Caco-2 (cell line): ENCODE results near the gene MMP13. TPM values are rescaled to one million over a fixed set of nuclear protein-coding genes. Genes with fewer than 3 reads are reported as not detected.

Source experiments
- BruUV-seq: library from RNA; stranded (reverse); fragments of 400-500 nt; replicated peaks from 2 replicates; lab custom pipeline; 2021; lab: Mats Ljungman, UMichigan
- CTCF ChIA-PET: fragments of 300-600 bp; sonication (Branson Sonifier 250); formaldehyde crosslinking; loops from one replicate; lab custom pipeline; 2022; ENCODE audit warnings: antibody characterized with exemption; lab: Charles Lee
- POLR2A ChIA-PET: fragments of 300-600 bp; sonication (Branson Sonifier 250); formaldehyde crosslinking; loops from one replicate; lab custom pipeline; 2022; ENCODE audit warnings: antibody characterized with exemption; lab: Charles Lee
- DNase-seq, 2 experiments: peaks; one replicate each; pipeline versions ENCODE4 v3.0.0 to v3.0.0-alpha.2; 2020 to 2022
- H3K27me3 ChIP-seq: replicated peaks from 2 replicates; pipeline ENCODE4 v1.6.0; 2011; ENCODE audit warnings: low read length; ENCODE audit not compliant: control insufficient read depth, insufficient read depth
- H3K36me3 ChIP-seq: 2 replicates; pipeline ENCODE4 v1.5.1; 2011; ENCODE audit warnings: low read length; ENCODE audit not compliant: control insufficient read depth, insufficient read depth
- H3K4me1 ChIP-seq: fragments of 250-450 bp; sonication (Bioruptor Pico); 2 replicates; pipeline ENCODE4 v1.5.1; 2020; ENCODE audit warnings: mild to moderate bottlenecking
- H3K4me3 ChIP-seq: 2 replicates; pipeline ENCODE4 v1.5.1; 2011; ENCODE audit warnings: low read depth, mild to moderate bottlenecking, control low read depth, low read length
- H3K9me3 ChIP-seq: fragments of 250-450 bp; sonication (Bioruptor Pico); 2 replicates; pipeline ENCODE4 v1.5.1; 2020; ENCODE audit warnings: mild to moderate bottlenecking, moderate library complexity
- H3K27ac Mint-ChIP-seq: one replicate; pipeline ENCODE4 v1.8.0; 2022; ENCODE audit warnings: mixed read lengths; ENCODE audit not compliant: unreplicated experiment
- H3K27me3 Mint-ChIP-seq: one replicate; pipeline ENCODE4 v1.8.0; 2022; ENCODE audit warnings: mixed read lengths; ENCODE audit not compliant: insufficient read depth, unreplicated experiment
- H3K36me3 Mint-ChIP-seq: one replicate; pipeline ENCODE4 v1.8.0; 2022; ENCODE audit warnings: mild to moderate bottlenecking, mixed read lengths; ENCODE audit not compliant: insufficient read depth, unreplicated experiment
- H3K4me1 Mint-ChIP-seq: one replicate; pipeline ENCODE4 v1.8.0; 2022; ENCODE audit warnings: low read depth, mixed read lengths; ENCODE audit not compliant: unreplicated experiment
- H3K4me3 Mint-ChIP-seq: one replicate; pipeline ENCODE4 v1.8.0; 2022; ENCODE audit warnings: mild to moderate bottlenecking, moderate library complexity, mixed read lengths; ENCODE audit not compliant: unreplicated experiment
- H3K9me3 Mint-ChIP-seq: one replicate; pipeline ENCODE4 v1.8.0; 2022; ENCODE audit warnings: mixed read lengths; ENCODE audit not compliant: unreplicated experiment
- intact Hi-C: fragments of 100-400 bp; cut with micrococcal nuclease; formaldehyde crosslinking; loops from one replicate; pipeline ENCODE4 v1.10.0; 2022; ENCODE audit not compliant: unreplicated experiment
- total RNA-seq: library from RNA; stranded (reverse); gene quantifications from 2 replicates; pipeline ENCODE4 v1.2.3, GENCODE V29; 2022
- TF ChIP-seq, protein P1 (sequence below), 2 experiments: fragments of 200-600 bp in 1 of 2; IDR thresholded peaks; 1 replicate in 1 of 2; 2 replicates in 1 of 2; pipeline versions ENCODE4 v1.5.1 to v1.8.0; 2011 to 2022; ENCODE audit warnings: antibody characterized with exemption in 1 of 2, control low read depth in 1 of 2, inconsistent platforms in 1 of 2, low read depth in 1 of 2, low read length in 1 of 2, mild to moderate bottlenecking in 1 of 2, moderate library complexity in 1 of 2; ENCODE audit not compliant: insufficient read depth in 1 of 2, severe bottlenecking in 1 of 2, unreplicated experiment in 1 of 2

The MMP13 gene
- total RNA-seq, 1 experiment from 2014 or later: not detected

- BruUV-seq: no TSS peak
- Histone ChIP-seq H3K4me1 (peaks cover 7% of the 10 kb centered on the region; the same call in 1 of the 2 replicates), H3K36me3 (no peaks in the 10 kb centered on the region), H3K4me3 (no peak overlapping the region), H3K9me3 (no peaks in the 10 kb centered on the region), H3K27me3 (no peaks in the 10 kb centered on the region)
- H3K4me1 Mint-ChIP-seq: no peaks in the 10 kb centered on the region
- H3K27ac Mint-ChIP-seq: no peak overlapping the region
- H3K36me3 Mint-ChIP-seq: no peaks in the 10 kb centered on the region
- H3K27me3 Mint-ChIP-seq: no peaks in the 10 kb centered on the region
- CTCF ChIA-PET: no interaction called here
- TF ChIP-seq, protein P1, sequence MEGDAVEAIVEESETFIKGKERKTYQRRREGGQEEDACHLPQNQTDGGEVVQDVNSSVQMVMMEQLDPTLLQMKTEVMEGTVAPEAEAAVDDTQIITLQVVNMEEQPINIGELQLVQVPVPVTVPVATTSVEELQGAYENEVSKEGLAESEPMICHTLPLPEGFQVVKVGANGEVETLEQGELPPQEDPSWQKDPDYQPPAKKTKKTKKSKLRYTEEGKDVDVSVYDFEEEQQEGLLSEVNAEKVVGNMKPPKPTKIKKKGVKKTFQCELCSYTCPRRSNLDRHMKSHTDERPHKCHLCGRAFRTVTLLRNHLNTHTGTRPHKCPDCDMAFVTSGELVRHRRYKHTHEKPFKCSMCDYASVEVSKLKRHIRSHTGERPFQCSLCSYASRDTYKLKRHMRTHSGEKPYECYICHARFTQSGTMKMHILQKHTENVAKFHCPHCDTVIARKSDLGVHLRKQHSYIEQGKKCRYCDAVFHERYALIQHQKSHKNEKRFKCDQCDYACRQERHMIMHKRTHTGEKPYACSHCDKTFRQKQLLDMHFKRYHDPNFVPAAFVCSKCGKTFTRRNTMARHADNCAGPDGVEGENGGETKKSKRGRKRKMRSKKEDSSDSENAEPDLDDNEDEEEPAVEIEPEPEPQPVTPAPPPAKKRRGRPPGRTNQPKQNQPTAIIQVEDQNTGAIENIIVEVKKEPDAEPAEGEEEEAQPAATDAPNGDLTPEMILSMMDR (IDR thresholded peaks at IDR 0.05; ENCODE audit: insufficient read depth in 1 of 2, low read depth in 1 of 2, low read length in 1 of 2, severe bottlenecking in 1 of 2, unreplicated experiment in 1 of 2): no peak
- no peaks in the 10 kb centered on the region for H3K9me3 Mint-ChIP-seq
- H3K4me3 Mint-ChIP-seq: no peak overlapping the region
- DNase-seq: no peak
- POLR2A ChIA-PET: no interaction called here
- intact Hi-C loops: no loop called here
Measured at GRCh38 chr11:102925988-102926387, 29.5 kb downstream of the MMP13 start.

DNA sequence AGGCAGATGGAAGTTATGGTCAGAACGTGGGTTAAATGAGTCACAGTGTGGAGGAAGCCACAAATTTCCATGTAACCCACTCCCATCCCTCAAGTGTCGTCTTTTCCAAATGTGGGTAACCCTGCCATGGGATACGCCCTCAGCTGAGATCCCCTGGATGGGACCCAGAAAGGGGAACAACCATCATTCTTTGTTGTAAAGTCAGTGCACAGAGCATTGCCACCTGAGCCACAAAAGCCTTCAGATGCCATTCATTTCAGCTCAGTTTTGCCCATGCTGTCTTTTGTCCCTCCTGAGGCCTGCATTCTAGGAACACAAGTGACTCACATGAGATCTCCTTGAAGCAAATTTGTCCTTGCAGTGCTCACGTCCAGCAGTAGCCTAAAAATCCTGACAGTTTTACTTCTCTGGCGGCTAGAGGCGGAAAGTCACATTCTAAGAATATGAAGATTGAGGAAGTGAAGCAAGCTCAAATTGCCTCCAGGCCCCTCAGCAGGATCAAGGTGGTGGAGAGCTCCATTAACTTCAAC lies 30.6 kb downstream of the MMP13 start:
- intact Hi-C loops: no loop called here
- Mint-ChIP-seq H3K4me1 (no peaks in the 10 kb centered on the region), H3K36me3 (no peaks in the 10 kb centered on the region), H3K9me3 (no peaks in the 10 kb centered on the region), H3K27me3 (no peaks in the 10 kb centered on the region), H3K27ac (no peak overlapping the region), H3K4me3 (no peak overlapping the region)
- H3K4me3 ChIP-seq: no peak overlapping the region
- no TSS peak for BruUV-seq
- H3K36me3 ChIP-seq: no peaks in the 10 kb centered on the region
- no peaks in the 10 kb centered on the region for H3K27me3 ChIP-seq
- TF ChIP-seq, protein P1 (IDR thresholded peaks at IDR 0.05; ENCODE audit: insufficient read depth in 1 of 2, low read depth in 1 of 2, low read length in 1 of 2, severe bottlenecking in 1 of 2, unreplicated experiment in 1 of 2): no peak
- H3K9me3 ChIP-seq: no peaks in the 10 kb centered on the region
- ChIA-PET POLR2A (no interaction called here), CTCF (interaction anchor here (0.9 kb wide), 1 partner anchor 10 kb away, joined by 5 read pairs; no protein-coding TSS in a partner anchor)
- DNase-seq: no peak
- H3K4me1 ChIP-seq: peaks cover 7% of the 10 kb centered on the region; the same call in 1 of the 2 replicates

GRCh38 chr11:102921587-102922220 lies 33.8 kb downstream of the MMP13 start:
- H3K36me3 Mint-ChIP-seq: no peaks in the 10 kb centered on the region
- H3K4me3 Mint-ChIP-seq: no peak overlapping the region
- POLR2A ChIA-PET: no interaction called here
- H3K9me3 Mint-ChIP-seq: no peaks in the 10 kb centered on the region
- Histone ChIP-seq H3K4me3 (no peak overlapping the region), H3K4me1 (no peaks in the 10 kb centered on the region), H3K9me3 (no peaks in the 10 kb centered on the region), H3K36me3 (no peaks in the 10 kb centered on the region), H3K27me3 (no peaks in the 10 kb centered on the region)
- CTCF ChIA-PET: no interaction called here
- TF ChIP-seq, protein P1 (IDR thresholded peaks at IDR 0.05; ENCODE audit: insufficient read depth in 1 of 2, low read depth in 1 of 2, low read length in 1 of 2, severe bottlenecking in 1 of 2, unreplicated experiment in 1 of 2): no peak
- BruUV-seq: no TSS peak
- no peak for DNase-seq
- no peaks in the 10 kb centered on the region for H3K27me3 Mint-ChIP-seq
- no peaks in the 10 kb centered on the region for H3K4me1 Mint-ChIP-seq
- no peak overlapping the region for H3K27ac Mint-ChIP-seq
- intact Hi-C loops: no loop called here
